Coronary artery (tissue), 2 donors: ENCODE measurements around the gene EHD4.

ENCODE experiments used
- DNase-seq: peaks from one replicate; pipeline ENCODE4 v3.0.0-alpha.2; 2017; ENCODE audit warnings: low spot score
- H3K27ac ChIP-seq, 2 donors: fragments of 200-600 bp; sonication (generic); one replicate each; pipeline ENCODE4 v1.5.1; 2016 to 2019
- H3K4me3 ChIP-seq: fragments of 200-600 bp; sonication (generic); 2 replicates; pipeline ENCODE4 v1.5.1; 2016; ENCODE audit warnings: mild to moderate bottlenecking, moderate library complexity
- TF ChIP-seq, protein P1 (sequence below): fragments of 200-600 bp; sonication (generic); IDR thresholded peaks from one replicate; pipeline ENCODE4 v1.5.1; 2019; ENCODE audit warnings: antibody characterized with exemption

Gene EHD4

DNA sequence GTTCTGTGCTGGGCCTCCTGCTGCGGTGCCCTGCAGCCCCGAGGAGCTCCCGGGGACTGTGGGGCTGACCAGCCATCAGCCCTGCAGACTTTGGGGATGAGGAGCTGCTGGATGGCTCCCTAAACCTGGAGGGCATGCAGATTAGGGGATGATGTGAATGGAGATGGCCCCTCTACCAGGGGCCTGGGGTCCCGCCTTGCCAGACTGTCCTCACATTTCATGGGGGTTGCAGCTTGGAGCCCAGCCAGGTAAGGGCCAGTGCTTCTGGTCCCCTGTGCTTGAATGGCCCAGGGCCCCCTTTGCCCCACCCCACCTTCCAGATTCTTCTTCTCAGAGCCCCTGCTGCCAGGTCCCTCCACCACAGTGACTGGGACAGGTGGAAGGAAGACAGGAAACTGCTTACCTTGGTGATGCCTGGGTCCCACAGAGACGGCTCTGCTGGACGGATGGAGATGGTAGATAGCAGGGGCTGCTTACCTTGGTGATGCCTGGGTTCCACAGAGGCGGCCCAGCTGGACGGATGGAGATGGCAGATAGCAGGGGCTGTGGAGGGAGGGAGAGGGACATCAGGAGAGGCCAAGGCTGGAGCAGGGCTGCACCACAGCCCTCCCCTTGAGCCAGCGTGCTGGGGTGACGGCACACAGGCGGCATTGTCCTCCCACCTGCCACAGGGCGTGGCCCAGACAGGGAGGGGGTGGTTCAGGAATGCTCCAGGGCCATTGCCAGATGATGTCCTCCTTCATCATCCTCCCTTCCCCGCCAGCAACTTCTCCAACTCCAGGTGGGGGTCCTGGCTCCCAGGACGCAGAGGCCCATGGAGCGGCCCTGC lies 78.7 kb downstream of the EHD4 start, which contains the start of gene SPTBN5:
TSS of gene SPTBN5 (minus strand) at position 632 of the 829 bp plus-strand sequence. CDS start at position 76, 556 bp downstream.
- Histone ChIP-seq H3K27ac (peak within 1 kb of the TSS; percentile 26 to 78), H3K4me3 (peak within 1 kb of the TSS; percentile 59)
- no peak for DNase-seq
- TF ChIP-seq, protein P1, sequence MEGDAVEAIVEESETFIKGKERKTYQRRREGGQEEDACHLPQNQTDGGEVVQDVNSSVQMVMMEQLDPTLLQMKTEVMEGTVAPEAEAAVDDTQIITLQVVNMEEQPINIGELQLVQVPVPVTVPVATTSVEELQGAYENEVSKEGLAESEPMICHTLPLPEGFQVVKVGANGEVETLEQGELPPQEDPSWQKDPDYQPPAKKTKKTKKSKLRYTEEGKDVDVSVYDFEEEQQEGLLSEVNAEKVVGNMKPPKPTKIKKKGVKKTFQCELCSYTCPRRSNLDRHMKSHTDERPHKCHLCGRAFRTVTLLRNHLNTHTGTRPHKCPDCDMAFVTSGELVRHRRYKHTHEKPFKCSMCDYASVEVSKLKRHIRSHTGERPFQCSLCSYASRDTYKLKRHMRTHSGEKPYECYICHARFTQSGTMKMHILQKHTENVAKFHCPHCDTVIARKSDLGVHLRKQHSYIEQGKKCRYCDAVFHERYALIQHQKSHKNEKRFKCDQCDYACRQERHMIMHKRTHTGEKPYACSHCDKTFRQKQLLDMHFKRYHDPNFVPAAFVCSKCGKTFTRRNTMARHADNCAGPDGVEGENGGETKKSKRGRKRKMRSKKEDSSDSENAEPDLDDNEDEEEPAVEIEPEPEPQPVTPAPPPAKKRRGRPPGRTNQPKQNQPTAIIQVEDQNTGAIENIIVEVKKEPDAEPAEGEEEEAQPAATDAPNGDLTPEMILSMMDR: no peak

- no peak overlapping the region for H3K27ac ChIP-seq
- TF ChIP-seq, protein P1: no peak
- DNase-seq: no peak
- H3K4me3 ChIP-seq: no peak overlapping the region
Observed at GRCh38 chr15:41892621-41893421, 79.5 kb downstream of the EHD4 start.

DNA sequence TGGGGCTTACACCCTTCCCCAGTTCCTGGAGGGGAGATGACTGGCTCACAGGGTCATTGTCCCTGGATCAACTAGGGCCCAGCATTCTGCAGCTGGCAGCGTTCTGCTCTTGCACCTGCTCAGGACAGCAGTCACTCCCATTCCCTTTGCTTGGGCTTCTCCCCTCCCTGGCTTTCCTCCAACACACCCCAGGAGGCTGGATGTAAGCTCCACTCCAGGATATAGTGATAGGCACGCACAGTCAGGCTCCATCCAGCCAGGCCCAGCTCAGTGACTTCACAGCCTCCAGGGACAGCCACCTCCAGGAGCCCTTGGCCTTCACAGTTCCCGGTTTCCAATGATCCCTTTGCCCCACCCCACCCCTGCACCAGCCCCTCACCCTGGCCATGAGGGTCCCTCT lies 80.4 kb downstream of the EHD4 start:
- Histone ChIP-seq H3K4me3 (no peak overlapping the region), H3K27ac (no peak overlapping the region)
- TF ChIP-seq, protein P1: no peak
- DNase-seq: no peak

DNA sequence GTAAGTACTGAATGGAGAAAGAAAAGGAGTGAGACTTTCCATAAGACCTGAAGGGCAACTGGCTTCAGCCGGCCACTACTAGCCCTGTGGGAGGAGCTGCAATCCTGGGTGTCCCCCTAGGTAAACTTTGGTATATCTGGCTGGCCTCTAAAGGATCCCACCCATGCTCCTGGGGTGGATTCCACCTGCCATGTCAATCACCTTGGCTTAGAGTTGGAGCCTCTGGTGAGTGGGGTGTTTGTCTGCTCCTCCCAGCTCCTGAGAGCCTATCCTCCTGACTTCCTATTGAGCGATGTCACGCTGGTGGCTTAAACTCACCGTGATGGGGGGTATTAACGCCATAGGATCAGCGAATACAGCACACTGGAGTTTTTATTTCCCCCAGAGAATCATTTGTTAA lies 81.1 kb downstream of the EHD4 start:
- Histone ChIP-seq H3K27ac (no peak overlapping the region), H3K4me3 (no peak overlapping the region)
- DNase-seq: no peak
- TF ChIP-seq, protein P1: no peak

GRCh38 chr15:41890050-41890690 lies 82.2 kb downstream of the EHD4 start:
- DNase-seq: no peak
- H3K4me3 ChIP-seq: no peak overlapping the region
- TF ChIP-seq, protein P1: no peak
- no peak overlapping the region for H3K27ac ChIP-seq

- no peak overlapping the region for H3K27ac ChIP-seq
Observed at GRCh38 chr15:41888662-41889253, 83.6 kb downstream of the EHD4 start.

More at GRCh38 chr15:41888662-41889253, 83.6 kb downstream of the EHD4 start:
- DNase-seq: no peak
- TF ChIP-seq, protein P1: no peak
- H3K4me3 ChIP-seq: no peak overlapping the region
